ENCODE results near the gene NDE1.

NDE1 gene

GRCh38 chr16:15644267-15644961 is 5.6 kb upstream of the NDE1 start:
- TF ChIP-seq EP300 (IDR thresholded peaks at IDR 0.05; ENCODE audit: borderline replicate concordance) (no peak), ZBTB7A (IDR thresholded peaks at IDR 0.05; ENCODE audit: low read depth) (no peak), YY1 (IDR thresholded peaks at IDR 0.05; ENCODE audit: low read depth) (no peak), FOXM1 (IDR thresholded peaks at IDR 0.05; ENCODE audit: borderline replicate concordance, low read depth) (no peak), CEBPB (IDR thresholded peaks at IDR 0.05) (no peak), TEAD4 (IDR thresholded peaks at IDR 0.05) (no peak), REST (IDR thresholded peaks at IDR 0.05; ENCODE audit: low read depth) (no peak), CREB1 (IDR thresholded peaks at IDR 0.05; ENCODE audit: low read depth) (no peak), TCF12 (IDR thresholded peaks at IDR 0.05; ENCODE audit: low read depth) (no peak), EGR1 (IDR thresholded peaks at IDR 0.05) (no peak), USF1 (IDR thresholded peaks at IDR 0.05) (no peak), NFIC (IDR thresholded peaks at IDR 0.05) (no peak), MAX (IDR thresholded peaks at IDR 0.05) (no peak), RAD21 (IDR thresholded peaks at IDR 0.05; ENCODE audit: low read depth) (no peak), TAF1 (IDR thresholded peaks at IDR 0.05; ENCODE audit: low read depth) (no peak)

GRCh38 chr16:15647294-15648014 is 2.6 kb upstream of the NDE1 start:
- no peak for TF ChIP-seq MAX (IDR thresholded peaks at IDR 0.05)
- TF ChIP-seq USF1 (IDR thresholded peaks at IDR 0.05), result no peak
- TF ChIP-seq YY1 (IDR thresholded peaks at IDR 0.05; ENCODE audit: low read depth), result no peak
- no peak for TF ChIP-seq REST (IDR thresholded peaks at IDR 0.05; ENCODE audit: low read depth)
- no peak for TF ChIP-seq EP300 (IDR thresholded peaks at IDR 0.05; ENCODE audit: borderline replicate concordance)
- no peak for TF ChIP-seq TCF12 (IDR thresholded peaks at IDR 0.05; ENCODE audit: low read depth)
- TF ChIP-seq RAD21 (IDR thresholded peaks at IDR 0.05; ENCODE audit: low read depth), result no peak
- TF ChIP-seq CREB1 (IDR thresholded peaks at IDR 0.05; ENCODE audit: low read depth), result no peak
- TF ChIP-seq ZBTB7A (IDR thresholded peaks at IDR 0.05; ENCODE audit: low read depth), result no peak
- TF ChIP-seq FOXM1 (IDR thresholded peaks at IDR 0.05; ENCODE audit: borderline replicate concordance, low read depth), result no peak
- TF ChIP-seq CEBPB (IDR thresholded peaks at IDR 0.05), result no peak
- no peak for TF ChIP-seq EGR1 (IDR thresholded peaks at IDR 0.05)
- no peak for TF ChIP-seq TAF1 (IDR thresholded peaks at IDR 0.05; ENCODE audit: low read depth)
- TF ChIP-seq NFIC (IDR thresholded peaks at IDR 0.05), result no peak
- TF ChIP-seq TEAD4 (IDR thresholded peaks at IDR 0.05), result no peak

GRCh38 chr16:15648135-15648730 is 1.8 kb upstream of the NDE1 start:
- TF ChIP-seq TAF1 (IDR thresholded peaks at IDR 0.05; ENCODE audit: low read depth) (no peak), YY1 (IDR thresholded peaks at IDR 0.05; ENCODE audit: low read depth) (no peak), MAX (IDR thresholded peaks at IDR 0.05) (no peak), REST (IDR thresholded peaks at IDR 0.05; ENCODE audit: low read depth) (no peak), USF1 (IDR thresholded peaks at IDR 0.05) (no peak), TCF12 (IDR thresholded peaks at IDR 0.05; ENCODE audit: low read depth) (no peak), CEBPB (IDR thresholded peaks at IDR 0.05) (no peak), RAD21 (IDR thresholded peaks at IDR 0.05; ENCODE audit: low read depth) (no peak), NFIC (IDR thresholded peaks at IDR 0.05) (no peak), EGR1 (IDR thresholded peaks at IDR 0.05) (no peak), CREB1 (IDR thresholded peaks at IDR 0.05; ENCODE audit: low read depth) (no peak), EP300 (IDR thresholded peaks at IDR 0.05; ENCODE audit: borderline replicate concordance) (no peak), ZBTB7A (IDR thresholded peaks at IDR 0.05; ENCODE audit: low read depth) (no peak)
